Measurements from ENCODE around the gene TH. TPM values are rescaled to one million over a fixed set of nuclear protein-coding genes. Genes with fewer than 3 reads are reported as not detected.

TH gene
- total RNA-seq, 4 donors from 2014 or later = 0.34 to 1.0 TPM; not detected in 2

- H3K27me3 ChIP-seq = peaks cover 91% of the 10 kb centered on the region
- no peaks in the 10 kb centered on the region for H3K36me3 ChIP-seq
- WGBS = 15% methylated on average over 11 of the region's 70 CpGs
- peaks cover 11% of the 10 kb centered on the region for H3K4me1 ChIP-seq
- no peaks in the 10 kb centered on the region for H3K9me3 ChIP-seq
- DNase-seq (ENCODE audit: low spot score in 2 of 2) = no peak
- TF ChIP-seq CTCF (IDR thresholded peaks at IDR 0.05) (peak in 1 of 2 donors; percentile 56), EP300 (IDR thresholded peaks at IDR 0.05) (no peak)
- H3K27ac ChIP-seq = no peak overlapping the region
- H3K4me3 ChIP-seq = peak overlapping the region; percentile 13
These were observed 5.3 kb downstream of the TH start for GRCh38 chr11:2166091-2166851.

GRCh38 chr11:2165571-2165970, 6.0 kb downstream of the TH start:
- Histone ChIP-seq H3K9me3 (no peaks in the 10 kb centered on the region), H3K27me3 (peaks cover 92% of the 10 kb centered on the region), H3K4me3 (no peak overlapping the region), H3K4me1 (peaks cover 11% of the 10 kb centered on the region), H3K27ac (no peak overlapping the region), H3K36me3 (no peaks in the 10 kb centered on the region)
- DNase-seq (ENCODE audit: low spot score in 2 of 2) = no peak
- 96% methylated on average over 7 of the region's 13 CpGs for WGBS
- TF ChIP-seq EP300 (IDR thresholded peaks at IDR 0.05) (no peak), CTCF (IDR thresholded peaks at IDR 0.05) (no peak), POLR2AphosphoS5 (IDR thresholded peaks at IDR 0.05) (no peak), POLR2A (IDR thresholded peaks at IDR 0.05) (no peak)

GRCh38 chr11:2164861-2165555, 6.6 kb downstream of the TH start:
- Histone ChIP-seq H3K9me3 (no peaks in the 10 kb centered on the region), H3K4me3 (no peak overlapping the region), H3K27ac (no peak overlapping the region), H3K4me1 (peaks cover 11% of the 10 kb centered on the region), H3K36me3 (no peaks in the 10 kb centered on the region), H3K27me3 (peaks cover 92% of the 10 kb centered on the region)
- no peak for DNase-seq (ENCODE audit: low spot score in 2 of 2)
- WGBS = 97% methylated on average over 5 of the region's 20 CpGs
- no peak for TF ChIP-seq CTCF (IDR thresholded peaks at IDR 0.05)
- no peak for TF ChIP-seq POLR2A (IDR thresholded peaks at IDR 0.05)
- no peak for TF ChIP-seq POLR2AphosphoS5 (IDR thresholded peaks at IDR 0.05)
- TF ChIP-seq EP300 (IDR thresholded peaks at IDR 0.05) = no peak

- no peak for DNase-seq (ENCODE audit: low spot score in 2 of 2)
- no peak overlapping the region for H3K4me3 ChIP-seq
- 89% methylated on average over 17 of the region's 22 CpGs for WGBS
- peaks cover 11% of the 10 kb centered on the region for H3K4me1 ChIP-seq
- no peaks in the 10 kb centered on the region for H3K36me3 ChIP-seq
- no peaks in the 10 kb centered on the region for H3K9me3 ChIP-seq
- peaks cover 90% of the 10 kb centered on the region for H3K27me3 ChIP-seq
- TF ChIP-seq CTCF (IDR thresholded peaks at IDR 0.05) (no peak), POLR2AphosphoS5 (IDR thresholded peaks at IDR 0.05) (no peak), EP300 (IDR thresholded peaks at IDR 0.05) (no peak), POLR2A (IDR thresholded peaks at IDR 0.05) (no peak)
- no peak overlapping the region for H3K27ac ChIP-seq
These were observed 7.5 kb downstream of the TH start for GRCh38 chr11:2164081-2164480.

GRCh38 chr11:2163428-2163978, 8.1 kb downstream of the TH start:
- H3K27me3 ChIP-seq = peaks cover 90% of the 10 kb centered on the region

More at GRCh38 chr11:2163428-2163978, 8.1 kb downstream of the TH start:
- no peak for TF ChIP-seq POLR2AphosphoS5 (IDR thresholded peaks at IDR 0.05)
- no peak for TF ChIP-seq CTCF (IDR thresholded peaks at IDR 0.05)
- TF ChIP-seq POLR2A (IDR thresholded peaks at IDR 0.05) = no peak
- no peak for TF ChIP-seq EP300 (IDR thresholded peaks at IDR 0.05)
- Histone ChIP-seq H3K36me3 (no peaks in the 10 kb centered on the region), H3K27ac (no peak overlapping the region), H3K4me1 (peaks cover 11% of the 10 kb centered on the region), H3K9me3 (no peaks in the 10 kb centered on the region), H3K4me3 (no peak overlapping the region)
- WGBS = 75% methylated on average over 10 of the region's 12 CpGs
- no peak for DNase-seq (ENCODE audit: low spot score in 2 of 2)

All from suprapubic skin (tissue), 4 donors.